Measurements from ENCODE around the gene XRN1. TPM values are rescaled to one million over a fixed set of nuclear protein-coding genes. Genes with fewer than 3 reads are reported as not detected.
"Not testable (repeated sequence)": the region's sequence is repeated elsewhere in the genome, so short reads cannot be mapped to it uniquely, and the experiment has no call there.

XRN1 gene
- total RNA-seq, 1 donor from 2014 or later = 46.1 TPM

DNA sequence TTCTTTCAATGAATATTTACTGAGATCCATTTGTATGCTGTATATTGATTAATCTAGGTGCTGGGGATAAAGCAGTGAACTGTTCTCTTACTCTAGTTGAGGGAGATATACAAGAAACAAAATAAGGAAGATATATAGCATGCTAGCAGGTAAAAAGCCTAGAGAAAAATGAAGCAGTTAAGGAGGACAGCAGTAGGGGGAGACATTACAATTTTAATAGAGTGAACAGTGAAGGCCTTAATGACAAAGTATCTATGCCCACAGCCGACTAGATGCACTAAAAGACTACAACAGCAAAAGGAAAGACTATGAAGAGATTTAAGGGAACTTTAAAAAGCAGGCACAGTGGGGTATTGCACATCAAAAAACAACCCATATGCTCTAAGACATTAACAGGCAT, 81.4 kb downstream of the XRN1 start:
- Histone ChIP-seq H3K36me3 (peaks cover 69% of the 10 kb centered on the region), H3K27me3 (no peaks in the 10 kb centered on the region), H3K4me1 (no peaks in the 10 kb centered on the region), H3K27ac (no peak overlapping the region), H3K9me3 (no peaks in the 10 kb centered on the region), H3K4me3 (no peak overlapping the region)
- ATAC-seq (no peak), DNase-seq (no peak)
- intact Hi-C loops (cut with DNase I) = no loop called here
- TF ChIP-seq, protein P1, sequence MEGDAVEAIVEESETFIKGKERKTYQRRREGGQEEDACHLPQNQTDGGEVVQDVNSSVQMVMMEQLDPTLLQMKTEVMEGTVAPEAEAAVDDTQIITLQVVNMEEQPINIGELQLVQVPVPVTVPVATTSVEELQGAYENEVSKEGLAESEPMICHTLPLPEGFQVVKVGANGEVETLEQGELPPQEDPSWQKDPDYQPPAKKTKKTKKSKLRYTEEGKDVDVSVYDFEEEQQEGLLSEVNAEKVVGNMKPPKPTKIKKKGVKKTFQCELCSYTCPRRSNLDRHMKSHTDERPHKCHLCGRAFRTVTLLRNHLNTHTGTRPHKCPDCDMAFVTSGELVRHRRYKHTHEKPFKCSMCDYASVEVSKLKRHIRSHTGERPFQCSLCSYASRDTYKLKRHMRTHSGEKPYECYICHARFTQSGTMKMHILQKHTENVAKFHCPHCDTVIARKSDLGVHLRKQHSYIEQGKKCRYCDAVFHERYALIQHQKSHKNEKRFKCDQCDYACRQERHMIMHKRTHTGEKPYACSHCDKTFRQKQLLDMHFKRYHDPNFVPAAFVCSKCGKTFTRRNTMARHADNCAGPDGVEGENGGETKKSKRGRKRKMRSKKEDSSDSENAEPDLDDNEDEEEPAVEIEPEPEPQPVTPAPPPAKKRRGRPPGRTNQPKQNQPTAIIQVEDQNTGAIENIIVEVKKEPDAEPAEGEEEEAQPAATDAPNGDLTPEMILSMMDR (IDR thresholded peaks at IDR 0.05) = no peak

DNA sequence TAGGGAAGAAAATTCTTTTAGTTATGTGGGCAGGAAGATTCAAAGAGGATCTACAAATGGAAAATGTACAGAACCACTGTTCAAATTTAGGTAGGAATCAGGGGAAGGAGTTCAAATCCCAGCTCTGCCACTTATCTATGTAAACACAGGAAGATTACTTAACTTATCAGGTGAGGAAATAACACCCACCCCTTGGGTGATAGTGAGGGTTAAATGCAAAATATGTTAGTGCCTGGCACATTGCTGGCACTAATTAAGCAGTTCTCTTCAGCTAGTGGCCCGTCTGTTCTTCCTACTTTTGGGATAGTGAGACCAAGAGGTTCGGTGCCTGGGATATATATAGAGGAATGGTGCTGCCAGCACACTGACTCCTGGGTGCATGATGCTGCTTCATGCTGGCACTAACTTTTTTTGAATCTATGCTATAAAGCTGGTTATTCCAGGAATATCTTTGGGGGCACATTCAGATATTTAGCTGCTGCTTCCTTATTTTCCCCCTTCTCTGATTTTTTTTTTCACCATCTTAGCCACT, 83.8 kb downstream of the XRN1 start:
- Histone ChIP-seq H3K36me3 (peaks cover 77% of the 10 kb centered on the region), H3K4me1 (no peaks in the 10 kb centered on the region), H3K9me3 (no peaks in the 10 kb centered on the region), H3K27ac (no peak overlapping the region), H3K4me3 (no peak overlapping the region), H3K27me3 (no peaks in the 10 kb centered on the region)
- ATAC-seq = no peak
- DNase-seq = no peak
- intact Hi-C loops (cut with DNase I) = no loop called here
- TF ChIP-seq, protein P1 (IDR thresholded peaks at IDR 0.05) = no peak

DNA sequence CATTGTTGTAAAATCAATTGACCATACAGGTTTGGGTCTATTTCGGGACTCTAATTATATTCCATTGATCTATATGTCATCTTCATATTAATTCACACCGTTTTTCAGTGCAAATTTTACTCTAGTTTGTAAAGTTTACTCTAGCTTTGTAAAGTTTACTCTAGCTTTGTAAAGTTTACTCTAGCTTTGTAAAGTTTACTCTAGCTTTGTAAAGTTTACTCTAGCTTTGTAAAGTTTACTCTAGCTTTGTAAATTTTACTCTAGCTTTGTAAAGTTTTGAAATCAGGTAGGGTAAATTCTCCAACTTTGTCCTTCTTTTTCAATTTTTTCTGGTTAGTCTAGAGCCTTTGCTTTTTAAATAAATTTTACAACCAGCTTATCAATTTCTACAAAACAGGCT, 84.4 kb downstream of the XRN1 start:
- H3K27me3 ChIP-seq; ATAC-seq; H3K4me1 ChIP-seq; H3K27ac ChIP-seq; H3K9me3 ChIP-seq; H3K4me3 ChIP-seq; DNase-seq; intact Hi-C loops (cut with DNase I): not testable (repeated sequence)
- peaks cover 76% of the 10 kb centered on the region for H3K36me3 ChIP-seq

DNA sequence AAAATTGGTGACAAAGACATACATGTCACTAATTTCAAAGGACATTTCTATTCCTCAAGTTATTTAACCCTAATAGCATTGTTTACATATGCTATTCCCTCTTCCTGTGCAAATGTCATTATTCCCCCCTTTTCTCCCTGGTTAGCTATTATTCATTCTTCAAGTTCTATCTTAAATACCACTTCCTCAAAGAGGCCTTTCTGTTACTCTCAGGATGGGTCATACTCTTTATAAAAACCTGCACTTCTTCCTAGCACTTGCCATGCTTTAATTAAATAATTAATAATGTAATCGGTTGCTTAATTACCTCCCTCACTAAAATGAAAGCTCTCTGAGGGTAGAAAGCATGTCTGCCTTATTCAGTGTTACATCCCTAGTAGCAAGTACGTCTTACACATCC, 88.5 kb downstream of the XRN1 start:
- H3K4me3 ChIP-seq = no peak overlapping the region
- H3K4me1 ChIP-seq = no peaks in the 10 kb centered on the region
- H3K9me3 ChIP-seq = no peaks in the 10 kb centered on the region
- TF ChIP-seq, protein P1 (IDR thresholded peaks at IDR 0.05) = no peak
- no peak for ATAC-seq
- DNase-seq = no peak
- H3K27ac ChIP-seq = no peak overlapping the region
- intact Hi-C loops (cut with DNase I) = no loop called here
- peaks cover 81% of the 10 kb centered on the region for H3K36me3 ChIP-seq
- no peaks in the 10 kb centered on the region for H3K27me3 ChIP-seq

DNA sequence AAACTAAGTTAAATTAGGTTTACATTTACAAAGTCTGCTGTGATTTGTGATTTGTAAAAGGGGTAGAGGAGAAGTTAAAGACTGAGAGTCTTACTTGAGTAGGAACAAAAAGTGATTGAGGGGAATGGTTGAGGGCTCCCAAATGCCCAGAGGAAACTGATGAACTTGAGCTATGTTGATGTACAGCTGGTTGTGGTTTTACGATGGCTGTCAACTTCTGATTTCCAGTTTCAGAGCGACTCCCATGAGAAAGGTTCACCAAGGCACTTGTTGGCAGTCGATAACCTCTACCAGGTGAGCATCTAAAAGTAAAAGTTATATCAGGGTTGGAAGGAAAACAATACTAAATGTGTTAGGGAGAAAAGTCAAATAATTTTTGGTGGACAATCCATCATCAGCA, 91.0 kb downstream of the XRN1 start:
- intact Hi-C loops (cut with DNase I) = no loop called here
- no peak overlapping the region for H3K27ac ChIP-seq
- H3K4me1 ChIP-seq = no peaks in the 10 kb centered on the region
- no peak overlapping the region for H3K4me3 ChIP-seq
- DNase-seq = no peak
- H3K27me3 ChIP-seq = no peaks in the 10 kb centered on the region
- no peak for ATAC-seq
- peaks cover 87% of the 10 kb centered on the region for H3K36me3 ChIP-seq
- TF ChIP-seq, protein P1 (IDR thresholded peaks at IDR 0.05) = no peak
- no peaks in the 10 kb centered on the region for H3K9me3 ChIP-seq

GRCh38 chr3:142355692-142356091, 92.1 kb downstream of the XRN1 start:
- intact Hi-C loops (cut with DNase I) = no loop called here
- no peak for ATAC-seq

More at GRCh38 chr3:142355692-142356091, 92.1 kb downstream of the XRN1 start:
- Histone ChIP-seq H3K27ac (no peak overlapping the region), H3K36me3 (peaks cover 91% of the 10 kb centered on the region), H3K4me3 (no peak overlapping the region), H3K27me3 (no peaks in the 10 kb centered on the region), H3K4me1 (no peaks in the 10 kb centered on the region), H3K9me3 (no peaks in the 10 kb centered on the region)
- TF ChIP-seq, protein P1 (IDR thresholded peaks at IDR 0.05) = no peak
- no peak for DNase-seq
